DND-41 (cell line): ENCODE data around the gene ANAPC5.

ENCODE experiments used
- ATAC-seq: fragments of 200-7000 bp; cut with Tn5 transposase; 3 replicates; pipeline ENCODE4 v1.9.1; 2021; ENCODE audit warnings: low read depth; ENCODE audit not compliant: insufficient read depth
- DNase-seq: peaks from one replicate; pipeline ENCODE4 v3.0.0-alpha.2; 2020
- H2AFZ ChIP-seq: 2 replicates; pipeline ENCODE4 v1.6.0; 2012; ENCODE audit warnings: low read depth, low read length
- H3K27ac ChIP-seq: 2 replicates; pipeline ENCODE4 v1.5.1; 2012; ENCODE audit warnings: low read length, inconsistent platforms
- H3K27me3 ChIP-seq: fragments of 200-600 bp; sonication (generic); 2 replicates; pipeline ENCODE4 v1.6.0; 2012; ENCODE audit warnings: low read length, mild to moderate bottlenecking, inconsistent platforms; ENCODE audit not compliant: insufficient read depth, poor library complexity
- H3K36me3 ChIP-seq: 2 replicates; pipeline ENCODE4 v1.5.1; 2012; ENCODE audit warnings: low read length, inconsistent platforms; ENCODE audit not compliant: insufficient read depth
- H3K4me1 ChIP-seq: 2 replicates; pipeline ENCODE4 v1.5.1; 2012; ENCODE audit warnings: mild to moderate bottlenecking, low read length; ENCODE audit not compliant: insufficient read depth
- H3K4me2 ChIP-seq: 2 replicates; pipeline ENCODE4 v1.6.0; 2012; ENCODE audit warnings: mild to moderate bottlenecking, moderate library complexity, low read length, inconsistent platforms; ENCODE audit not compliant: insufficient read depth
- H3K4me3 ChIP-seq, 2 experiments: fragments of 200-600 bp in 1 of 2; shearing (Covaris generic) in 1 of 2; 2 replicates each; pipeline ENCODE4 v1.5.1; 2012 to 2016; ENCODE audit warnings: inconsistent platforms in 2 of 2, low read length in 2 of 2, mild to moderate bottlenecking in 2 of 2, low read depth in 1 of 2, moderate library complexity in 1 of 2
- H3K79me2 ChIP-seq: 2 replicates; pipeline ENCODE4 v1.6.0; 2012; ENCODE audit warnings: low read length, inconsistent platforms; ENCODE audit not compliant: insufficient read depth
- H3K9ac ChIP-seq: 2 replicates; pipeline ENCODE4 v1.6.0; 2012; ENCODE audit warnings: low read depth, mild to moderate bottlenecking, inconsistent platforms, low read length, moderate library complexity
- H3K9me3 ChIP-seq: 2 replicates; pipeline ENCODE4 v1.5.1; 2012; ENCODE audit warnings: low read length, moderate library complexity, mild to moderate bottlenecking, inconsistent platforms; ENCODE audit not compliant: insufficient read depth, severe bottlenecking
- H4K20me1 ChIP-seq: 2 replicates; pipeline ENCODE4 v1.6.0; 2012; ENCODE audit warnings: low read length; ENCODE audit not compliant: insufficient read depth
- EZH2 ChIP-seq: IDR thresholded peaks from 3 replicates; pipeline ENCODE4 v1.6.1; 2012; ENCODE audit warnings: borderline replicate concordance, low read depth, mild to moderate bottlenecking, moderate library complexity, low read length, inconsistent platforms; ENCODE audit not compliant: severe bottlenecking
- TF ChIP-seq, protein P1 (sequence below): IDR thresholded peaks from 2 replicates; pipeline ENCODE4 v1.5.1; 2012; ENCODE audit warnings: borderline replicate concordance, low read length, moderate library complexity, mild to moderate bottlenecking; ENCODE audit not compliant: poor library complexity, severe bottlenecking; ENCODE audit errors: extremely low read depth

Gene ANAPC5

DNA sequence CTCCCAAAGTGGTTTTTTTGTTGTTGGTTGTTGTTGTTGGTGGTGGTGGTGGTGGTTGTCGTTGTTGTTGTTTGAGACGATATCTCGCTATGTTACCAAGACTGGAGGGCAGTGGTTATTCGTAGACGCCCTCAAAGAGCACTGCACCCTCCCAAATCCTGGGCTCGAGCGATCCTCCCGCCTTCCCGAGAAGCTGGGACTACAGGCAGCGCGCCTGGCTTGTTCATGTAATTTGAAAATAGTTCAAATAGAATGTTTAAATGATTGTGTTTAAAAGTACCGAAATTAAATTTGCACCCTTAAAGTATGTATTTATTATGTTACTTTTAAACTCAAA is 439 bp upstream of the ANAPC5 start:
- DNase-seq: no peak
- peak overlapping the region; percentile 72 for H3K27ac ChIP-seq
- peak overlapping the region; percentile 43 to 91; a peak in 3 of 4 replicates for H3K4me3 ChIP-seq
- H3K79me2 ChIP-seq: peaks cover 45% of the 10 kb centered on the region
- peaks cover 5% of the 10 kb centered on the region; the same call in 1 of the 2 replicates for H4K20me1 ChIP-seq
- H2AFZ ChIP-seq: peak overlapping the region; percentile 64
- ATAC-seq: peak; percentile 51
- peak overlapping the region; percentile 77 for H3K9ac ChIP-seq
- H3K4me2 ChIP-seq: peak overlapping the region; percentile 63
- TF ChIP-seq, protein P1, sequence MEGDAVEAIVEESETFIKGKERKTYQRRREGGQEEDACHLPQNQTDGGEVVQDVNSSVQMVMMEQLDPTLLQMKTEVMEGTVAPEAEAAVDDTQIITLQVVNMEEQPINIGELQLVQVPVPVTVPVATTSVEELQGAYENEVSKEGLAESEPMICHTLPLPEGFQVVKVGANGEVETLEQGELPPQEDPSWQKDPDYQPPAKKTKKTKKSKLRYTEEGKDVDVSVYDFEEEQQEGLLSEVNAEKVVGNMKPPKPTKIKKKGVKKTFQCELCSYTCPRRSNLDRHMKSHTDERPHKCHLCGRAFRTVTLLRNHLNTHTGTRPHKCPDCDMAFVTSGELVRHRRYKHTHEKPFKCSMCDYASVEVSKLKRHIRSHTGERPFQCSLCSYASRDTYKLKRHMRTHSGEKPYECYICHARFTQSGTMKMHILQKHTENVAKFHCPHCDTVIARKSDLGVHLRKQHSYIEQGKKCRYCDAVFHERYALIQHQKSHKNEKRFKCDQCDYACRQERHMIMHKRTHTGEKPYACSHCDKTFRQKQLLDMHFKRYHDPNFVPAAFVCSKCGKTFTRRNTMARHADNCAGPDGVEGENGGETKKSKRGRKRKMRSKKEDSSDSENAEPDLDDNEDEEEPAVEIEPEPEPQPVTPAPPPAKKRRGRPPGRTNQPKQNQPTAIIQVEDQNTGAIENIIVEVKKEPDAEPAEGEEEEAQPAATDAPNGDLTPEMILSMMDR: no peak
- no peak for TF ChIP-seq EZH2
- H3K27me3 ChIP-seq: no peaks in the 10 kb centered on the region
- H3K9me3 ChIP-seq: no peaks in the 10 kb centered on the region
- peaks cover 14% of the 10 kb centered on the region for H3K36me3 ChIP-seq
- H3K4me1 ChIP-seq: peaks cover 34% of the 10 kb centered on the region

DNA sequence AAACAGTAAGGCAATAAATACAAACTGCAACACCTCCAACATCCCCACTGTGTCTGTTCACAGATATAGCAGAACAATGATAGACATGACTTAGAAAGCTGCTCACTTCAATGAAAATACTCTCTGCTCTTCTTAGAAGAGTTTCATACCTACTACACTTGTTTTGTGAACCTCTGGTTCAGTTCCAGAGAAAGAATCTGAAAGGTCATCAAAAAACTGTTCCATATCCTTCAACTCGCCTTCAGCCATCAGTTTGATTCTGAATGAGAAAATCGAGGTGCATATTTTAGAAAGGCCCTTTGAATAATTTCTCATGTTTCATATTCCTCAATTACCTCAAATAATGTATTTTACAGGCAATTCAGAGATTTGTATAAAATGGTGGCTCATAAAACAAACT is 5.5 kb downstream of the ANAPC5 start:
- H3K79me2 ChIP-seq: peaks cover 81% of the 10 kb centered on the region
- no peaks in the 10 kb centered on the region for H3K27me3 ChIP-seq
- H3K4me2 ChIP-seq: no peak overlapping the region
- TF ChIP-seq, protein P1: no peak
- TF ChIP-seq EZH2: no peak
- H3K9ac ChIP-seq: no peak overlapping the region
- no peak overlapping the region for H3K27ac ChIP-seq
- DNase-seq: no peak
- H3K9me3 ChIP-seq: no peaks in the 10 kb centered on the region
- peaks cover 71% of the 10 kb centered on the region for H3K36me3 ChIP-seq
- peaks cover 29% of the 10 kb centered on the region for H4K20me1 ChIP-seq
- peaks cover 24% of the 10 kb centered on the region for H3K4me1 ChIP-seq
- H2AFZ ChIP-seq: no peak overlapping the region
- no peak overlapping the region for H3K4me3 ChIP-seq
- no peak for ATAC-seq

DNA sequence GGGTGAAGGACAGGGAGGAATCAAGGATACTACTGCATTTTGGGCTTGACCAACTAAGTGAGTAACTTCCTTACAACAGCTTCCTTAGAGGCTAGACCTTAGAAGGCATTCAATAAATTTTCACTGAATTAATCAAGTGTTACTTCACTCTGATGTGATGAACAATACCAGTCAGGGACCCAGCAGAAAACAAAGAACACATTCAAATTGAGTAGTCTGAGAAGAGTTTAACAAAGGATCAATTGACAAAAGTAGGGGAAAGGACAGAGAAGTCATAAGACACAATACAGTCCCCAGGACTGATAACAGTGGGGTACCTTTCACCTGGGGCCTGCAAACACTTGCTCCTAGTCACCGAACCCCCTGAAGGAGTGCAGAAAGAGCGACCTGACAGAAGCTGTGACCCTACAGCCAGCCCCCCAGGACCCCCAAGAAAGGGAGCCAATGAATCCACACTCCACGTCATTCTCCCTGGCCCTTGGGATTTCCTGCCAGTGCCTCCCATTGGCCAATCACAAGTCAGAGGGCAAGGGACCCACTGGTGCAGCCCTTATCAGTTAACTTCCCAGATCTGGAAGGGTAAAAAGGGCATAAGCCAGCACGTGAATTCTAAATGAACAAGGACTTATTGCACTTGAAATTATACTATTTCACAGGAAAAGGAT is 6.9 kb downstream of the ANAPC5 start:
- no peaks in the 10 kb centered on the region for H3K27me3 ChIP-seq
- H3K36me3 ChIP-seq: peaks cover 83% of the 10 kb centered on the region
- no peak overlapping the region for H3K9ac ChIP-seq
- ATAC-seq: no peak
- TF ChIP-seq EZH2: no peak
- TF ChIP-seq, protein P1: no peak
- no peak overlapping the region for H2AFZ ChIP-seq
- peaks cover 66% of the 10 kb centered on the region for H3K79me2 ChIP-seq
- DNase-seq: no peak
- H3K9me3 ChIP-seq: no peaks in the 10 kb centered on the region
- no peak overlapping the region for H3K4me2 ChIP-seq
- H3K4me3 ChIP-seq: no peak overlapping the region
- H3K27ac ChIP-seq: no peak overlapping the region
- peaks cover 14% of the 10 kb centered on the region for H3K4me1 ChIP-seq
- peaks cover 29% of the 10 kb centered on the region for H4K20me1 ChIP-seq

DNA sequence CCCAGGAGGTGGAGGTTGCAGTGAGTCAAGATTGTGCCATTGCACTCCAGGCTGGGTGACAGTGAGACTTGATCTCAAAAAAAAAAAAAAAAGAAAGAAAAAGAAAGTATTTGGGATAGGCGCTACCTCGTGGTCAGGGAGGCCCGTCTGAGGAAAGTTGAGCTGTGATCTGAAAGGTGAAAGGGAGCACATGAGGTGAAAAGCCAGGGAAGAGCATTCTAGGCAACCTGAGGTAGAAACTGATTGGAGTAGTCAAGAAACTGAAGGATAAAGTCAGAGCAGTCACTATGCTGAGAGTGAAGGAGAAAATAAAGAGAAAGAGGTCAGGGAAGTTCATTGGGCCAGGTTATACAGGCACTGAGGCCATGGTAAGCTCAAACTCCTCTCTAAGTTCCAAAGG is 7.7 kb downstream of the ANAPC5 start:
- peaks cover 6% of the 10 kb centered on the region; the same call in 1 of the 2 replicates for H3K4me1 ChIP-seq
- ATAC-seq (no peak), DNase-seq (no peak)
- H3K4me3 ChIP-seq: no peak overlapping the region
- no peaks in the 10 kb centered on the region for H3K9me3 ChIP-seq
- H3K27ac ChIP-seq: no peak overlapping the region
- H3K4me2 ChIP-seq: no peak overlapping the region
- no peak overlapping the region for H2AFZ ChIP-seq
- H3K9ac ChIP-seq: no peak overlapping the region
- no peak for TF ChIP-seq EZH2
- TF ChIP-seq, protein P1: no peak
- H3K79me2 ChIP-seq: peaks cover 59% of the 10 kb centered on the region
- no peaks in the 10 kb centered on the region for H3K27me3 ChIP-seq
- H3K36me3 ChIP-seq: peaks cover 90% of the 10 kb centered on the region
- peaks cover 29% of the 10 kb centered on the region for H4K20me1 ChIP-seq
